ENCODE data around the gene EP400.

Gene EP400

GRCh38 chr12:131930510-131930909 lies 19.2 kb upstream of the EP400 start:
- peak overlapping the region; percentile 77 for H3K27ac ChIP-seq

DNA sequence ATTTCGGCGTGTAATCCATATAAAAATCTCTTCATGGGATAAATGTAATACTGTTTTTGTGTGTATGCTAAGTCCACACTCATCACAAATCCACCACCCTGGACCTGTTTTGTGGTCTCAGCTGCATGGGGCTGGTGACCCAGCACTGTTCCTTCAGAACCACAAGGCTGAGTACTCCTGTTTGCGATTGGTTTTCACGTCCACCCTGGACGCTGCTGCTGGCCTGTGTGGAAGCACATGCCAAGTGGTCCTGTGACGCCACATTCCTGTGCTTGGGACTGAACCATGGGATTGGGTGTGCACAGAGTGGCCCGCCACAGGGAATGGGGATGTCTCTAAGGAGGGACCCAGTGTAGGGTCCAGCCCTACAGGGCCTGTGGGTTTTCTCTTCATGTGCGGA lies 16.4 kb upstream of the EP400 start:
- TF ChIP-seq, protein P1, sequence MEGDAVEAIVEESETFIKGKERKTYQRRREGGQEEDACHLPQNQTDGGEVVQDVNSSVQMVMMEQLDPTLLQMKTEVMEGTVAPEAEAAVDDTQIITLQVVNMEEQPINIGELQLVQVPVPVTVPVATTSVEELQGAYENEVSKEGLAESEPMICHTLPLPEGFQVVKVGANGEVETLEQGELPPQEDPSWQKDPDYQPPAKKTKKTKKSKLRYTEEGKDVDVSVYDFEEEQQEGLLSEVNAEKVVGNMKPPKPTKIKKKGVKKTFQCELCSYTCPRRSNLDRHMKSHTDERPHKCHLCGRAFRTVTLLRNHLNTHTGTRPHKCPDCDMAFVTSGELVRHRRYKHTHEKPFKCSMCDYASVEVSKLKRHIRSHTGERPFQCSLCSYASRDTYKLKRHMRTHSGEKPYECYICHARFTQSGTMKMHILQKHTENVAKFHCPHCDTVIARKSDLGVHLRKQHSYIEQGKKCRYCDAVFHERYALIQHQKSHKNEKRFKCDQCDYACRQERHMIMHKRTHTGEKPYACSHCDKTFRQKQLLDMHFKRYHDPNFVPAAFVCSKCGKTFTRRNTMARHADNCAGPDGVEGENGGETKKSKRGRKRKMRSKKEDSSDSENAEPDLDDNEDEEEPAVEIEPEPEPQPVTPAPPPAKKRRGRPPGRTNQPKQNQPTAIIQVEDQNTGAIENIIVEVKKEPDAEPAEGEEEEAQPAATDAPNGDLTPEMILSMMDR (IDR thresholded peaks at IDR 0.05): no peak
- TF ChIP-seq ZFX (IDR thresholded peaks at IDR 0.05; ENCODE audit: borderline replicate concordance): no peak
- no peak overlapping the region for H3K27ac ChIP-seq

More at GRCh38 chr12:131930510-131930909, 19.2 kb upstream of the EP400 start:
- TF ChIP-seq ZFX (IDR thresholded peaks at IDR 0.05; ENCODE audit: borderline replicate concordance): no peak
- TF ChIP-seq, protein P1 (IDR thresholded peaks at IDR 0.05): no peak

DNA sequence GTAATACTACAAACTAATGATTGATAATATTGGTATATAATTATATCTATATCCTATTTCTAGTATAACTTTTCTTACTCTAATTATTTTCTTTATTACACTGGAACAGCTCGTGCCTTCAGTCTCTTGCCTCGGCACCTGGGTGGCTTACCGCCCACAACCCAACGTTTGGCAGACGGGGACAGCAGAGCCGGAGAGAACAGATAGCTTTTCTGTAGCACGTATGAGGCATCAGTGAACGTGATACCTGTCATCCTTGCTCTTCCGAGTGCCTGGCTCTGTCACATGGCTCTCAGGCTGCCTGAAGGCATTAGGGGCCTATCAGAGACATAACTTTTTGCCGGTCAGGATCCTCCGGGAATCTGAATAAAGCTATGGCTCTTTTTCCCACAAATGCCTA lies 15.2 kb upstream of the EP400 start:
- no peak for TF ChIP-seq ZFX (IDR thresholded peaks at IDR 0.05; ENCODE audit: borderline replicate concordance)
- TF ChIP-seq, protein P1 (IDR thresholded peaks at IDR 0.05): no peak
- H3K27ac ChIP-seq: no peak overlapping the region

- peak overlapping the region; percentile 6 for H3K27ac ChIP-seq
Measured at GRCh38 chr12:131938082-131938481, 11.7 kb upstream of the EP400 start.

GRCh38 chr12:131939007-131939406 lies 10.7 kb upstream of the EP400 start:
- H3K27ac ChIP-seq: no peak overlapping the region; the same call in 1 of the 2 replicates
- no peak for TF ChIP-seq ZFX (IDR thresholded peaks at IDR 0.05; ENCODE audit: borderline replicate concordance)
- TF ChIP-seq, protein P1 (IDR thresholded peaks at IDR 0.05): no peak

More at GRCh38 chr12:131938082-131938481, 11.7 kb upstream of the EP400 start:
- TF ChIP-seq ZFX (IDR thresholded peaks at IDR 0.05; ENCODE audit: borderline replicate concordance): no peak
- TF ChIP-seq, protein P1 (IDR thresholded peaks at IDR 0.05): no peak

DNA sequence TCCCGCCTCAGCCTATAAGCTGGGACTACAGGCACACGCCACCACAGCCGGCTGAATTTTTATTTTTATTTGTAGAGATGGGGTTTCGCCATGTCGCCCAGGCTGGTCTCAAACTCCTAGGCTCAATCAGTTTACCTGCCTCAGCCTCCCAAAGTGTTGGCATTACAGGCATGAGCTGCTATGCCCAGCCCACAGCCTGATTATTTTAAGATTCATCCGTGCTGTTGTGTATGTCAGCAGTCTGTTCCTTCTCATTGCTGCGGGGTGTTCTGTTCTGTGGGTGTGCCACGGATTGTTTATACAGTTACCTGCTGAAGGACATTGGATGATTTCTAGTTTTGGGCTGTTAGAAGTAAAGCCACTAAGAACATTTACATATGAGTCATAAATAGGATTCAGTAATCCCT lies 9.6 kb upstream of the EP400 start:
- TF ChIP-seq, protein P1 (IDR thresholded peaks at IDR 0.05): no peak
- no peak for TF ChIP-seq ZFX (IDR thresholded peaks at IDR 0.05; ENCODE audit: borderline replicate concordance)
- no peak overlapping the region for H3K27ac ChIP-seq

GRCh38 chr12:131941116-131941986 lies 8.4 kb upstream of the EP400 start:
- TF ChIP-seq ZFX (IDR thresholded peaks at IDR 0.05; ENCODE audit: borderline replicate concordance): no peak
- TF ChIP-seq, protein P1 (IDR thresholded peaks at IDR 0.05): no peak
- no peak overlapping the region for H3K27ac ChIP-seq
